Measurements from ENCODE around the gene NEK7.
"Not testable (repeated sequence)": the region's sequence is repeated elsewhere in the genome, so short reads cannot be mapped to it uniquely, and the experiment has no call there.

DNA sequence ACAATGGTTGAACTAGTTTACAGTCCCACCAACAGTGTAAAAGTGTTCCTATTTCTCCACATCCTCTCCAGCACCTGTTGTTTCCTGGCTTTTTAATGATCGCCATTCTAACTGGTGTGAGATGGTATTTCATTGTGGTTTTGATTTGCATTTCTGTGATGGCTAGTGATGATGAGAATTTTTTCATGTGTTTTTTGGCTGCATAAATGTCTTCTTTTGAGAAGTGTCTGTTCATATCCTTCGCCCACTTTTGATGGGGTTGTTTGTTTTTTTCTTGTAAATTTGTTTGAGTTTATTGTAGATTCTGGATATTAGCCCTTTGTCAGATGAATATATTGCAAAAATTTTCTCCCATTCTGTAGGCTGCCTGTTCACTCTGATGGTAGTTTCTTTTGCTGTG lies 70.7 kb downstream of the NEK7 start:
- TF ChIP-seq, protein P1, sequence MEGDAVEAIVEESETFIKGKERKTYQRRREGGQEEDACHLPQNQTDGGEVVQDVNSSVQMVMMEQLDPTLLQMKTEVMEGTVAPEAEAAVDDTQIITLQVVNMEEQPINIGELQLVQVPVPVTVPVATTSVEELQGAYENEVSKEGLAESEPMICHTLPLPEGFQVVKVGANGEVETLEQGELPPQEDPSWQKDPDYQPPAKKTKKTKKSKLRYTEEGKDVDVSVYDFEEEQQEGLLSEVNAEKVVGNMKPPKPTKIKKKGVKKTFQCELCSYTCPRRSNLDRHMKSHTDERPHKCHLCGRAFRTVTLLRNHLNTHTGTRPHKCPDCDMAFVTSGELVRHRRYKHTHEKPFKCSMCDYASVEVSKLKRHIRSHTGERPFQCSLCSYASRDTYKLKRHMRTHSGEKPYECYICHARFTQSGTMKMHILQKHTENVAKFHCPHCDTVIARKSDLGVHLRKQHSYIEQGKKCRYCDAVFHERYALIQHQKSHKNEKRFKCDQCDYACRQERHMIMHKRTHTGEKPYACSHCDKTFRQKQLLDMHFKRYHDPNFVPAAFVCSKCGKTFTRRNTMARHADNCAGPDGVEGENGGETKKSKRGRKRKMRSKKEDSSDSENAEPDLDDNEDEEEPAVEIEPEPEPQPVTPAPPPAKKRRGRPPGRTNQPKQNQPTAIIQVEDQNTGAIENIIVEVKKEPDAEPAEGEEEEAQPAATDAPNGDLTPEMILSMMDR (IDR thresholded peaks at IDR 0.05), result not testable (repeated sequence)
- not testable (repeated sequence) for TF ChIP-seq POLR2A, POLR2AphosphoS5 (IDR thresholded peaks at IDR 0.05)
